Calu3 (cell line): ENCODE measurements around the gene CCR7. TPM values are rescaled to one million over a fixed set of nuclear protein-coding genes. Genes with fewer than 3 reads are reported as not detected.

Experiments used
- BruUV-seq: library from RNA; stranded (reverse); fragments of 400-500 nt; replicated peaks from 2 replicates; lab custom pipeline; 2021; lab: Mats Ljungman, UMichigan
- CTCF ChIA-PET: fragments of 300-600 bp; sonication (Branson Sonifier 250); formaldehyde crosslinking; loops from one replicate; lab custom pipeline; 2022; ENCODE audit warnings: antibody characterized with exemption; lab: Charles Lee
- DNase-seq: peaks from one replicate; pipeline ENCODE4 v3.0.0; 2022
- H3K27ac Mint-ChIP-seq: one replicate; pipeline ENCODE4 v1.8.0; 2022; ENCODE audit warnings: mixed read lengths; ENCODE audit not compliant: unreplicated experiment
- H3K27me3 Mint-ChIP-seq: one replicate; pipeline ENCODE4 v1.8.0; 2022; ENCODE audit warnings: mixed read lengths; ENCODE audit not compliant: unreplicated experiment
- H3K36me3 Mint-ChIP-seq: one replicate; pipeline ENCODE4 v1.8.0; 2022; ENCODE audit warnings: mild to moderate bottlenecking, moderate library complexity, mixed read lengths; ENCODE audit not compliant: insufficient read depth, unreplicated experiment
- H3K4me1 Mint-ChIP-seq: one replicate; pipeline ENCODE4 v1.8.0; 2022; ENCODE audit warnings: mild to moderate bottlenecking, low read depth, mixed read lengths; ENCODE audit not compliant: unreplicated experiment
- H3K4me3 Mint-ChIP-seq: one replicate; pipeline ENCODE4 v1.8.0; 2022; ENCODE audit warnings: mild to moderate bottlenecking, low read depth, moderate library complexity, mixed read lengths; ENCODE audit not compliant: unreplicated experiment
- H3K9me3 Mint-ChIP-seq: one replicate; pipeline ENCODE4 v1.8.0; 2022; ENCODE audit warnings: low read depth, mixed read lengths; ENCODE audit not compliant: unreplicated experiment
- intact Hi-C: fragments of 100-400 bp; cut with micrococcal nuclease; formaldehyde crosslinking; loops from one replicate; pipeline ENCODE4 v1.10.0; 2022; ENCODE audit not compliant: unreplicated experiment
- total RNA-seq: library from RNA; stranded (reverse); gene quantifications from 2 replicates; pipeline ENCODE4 v1.2.3, GENCODE V29; 2022
- TF ChIP-seq, protein P1 (sequence below): fragments of 200-600 bp; IDR thresholded peaks from one replicate; pipeline ENCODE4 v1.8.0; 2022; ENCODE audit warnings: antibody characterized with exemption; ENCODE audit not compliant: unreplicated experiment

The CCR7 gene
- total RNA-seq, 1 experiment from 2014 or later: not detected

- no TSS peak for BruUV-seq
- CTCF ChIA-PET: interaction anchor here (0.5 to 68.2 kb wide), 31 partner anchors 9 to 765 kb away, joined by 3 to 4142 read pairs (median 4); partner anchors contain the start of genes CCR7, GJD3, IGFBP4 and TNS4
- Mint-ChIP-seq H3K4me3 (no peak overlapping the region), H3K36me3 (no peaks in the 10 kb centered on the region), H3K9me3 (no peaks in the 10 kb centered on the region), H3K27ac (no peak overlapping the region), H3K4me1 (peaks cover 6% of the 10 kb centered on the region), H3K27me3 (peaks cover 79% of the 10 kb centered on the region)
- TF ChIP-seq, protein P1, sequence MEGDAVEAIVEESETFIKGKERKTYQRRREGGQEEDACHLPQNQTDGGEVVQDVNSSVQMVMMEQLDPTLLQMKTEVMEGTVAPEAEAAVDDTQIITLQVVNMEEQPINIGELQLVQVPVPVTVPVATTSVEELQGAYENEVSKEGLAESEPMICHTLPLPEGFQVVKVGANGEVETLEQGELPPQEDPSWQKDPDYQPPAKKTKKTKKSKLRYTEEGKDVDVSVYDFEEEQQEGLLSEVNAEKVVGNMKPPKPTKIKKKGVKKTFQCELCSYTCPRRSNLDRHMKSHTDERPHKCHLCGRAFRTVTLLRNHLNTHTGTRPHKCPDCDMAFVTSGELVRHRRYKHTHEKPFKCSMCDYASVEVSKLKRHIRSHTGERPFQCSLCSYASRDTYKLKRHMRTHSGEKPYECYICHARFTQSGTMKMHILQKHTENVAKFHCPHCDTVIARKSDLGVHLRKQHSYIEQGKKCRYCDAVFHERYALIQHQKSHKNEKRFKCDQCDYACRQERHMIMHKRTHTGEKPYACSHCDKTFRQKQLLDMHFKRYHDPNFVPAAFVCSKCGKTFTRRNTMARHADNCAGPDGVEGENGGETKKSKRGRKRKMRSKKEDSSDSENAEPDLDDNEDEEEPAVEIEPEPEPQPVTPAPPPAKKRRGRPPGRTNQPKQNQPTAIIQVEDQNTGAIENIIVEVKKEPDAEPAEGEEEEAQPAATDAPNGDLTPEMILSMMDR: no peak
- no peak for DNase-seq
- intact Hi-C loops: no loop called here
These were observed 25.4 kb downstream of the CCR7 start for GRCh38 chr17:40539711-40540411.

DNA sequence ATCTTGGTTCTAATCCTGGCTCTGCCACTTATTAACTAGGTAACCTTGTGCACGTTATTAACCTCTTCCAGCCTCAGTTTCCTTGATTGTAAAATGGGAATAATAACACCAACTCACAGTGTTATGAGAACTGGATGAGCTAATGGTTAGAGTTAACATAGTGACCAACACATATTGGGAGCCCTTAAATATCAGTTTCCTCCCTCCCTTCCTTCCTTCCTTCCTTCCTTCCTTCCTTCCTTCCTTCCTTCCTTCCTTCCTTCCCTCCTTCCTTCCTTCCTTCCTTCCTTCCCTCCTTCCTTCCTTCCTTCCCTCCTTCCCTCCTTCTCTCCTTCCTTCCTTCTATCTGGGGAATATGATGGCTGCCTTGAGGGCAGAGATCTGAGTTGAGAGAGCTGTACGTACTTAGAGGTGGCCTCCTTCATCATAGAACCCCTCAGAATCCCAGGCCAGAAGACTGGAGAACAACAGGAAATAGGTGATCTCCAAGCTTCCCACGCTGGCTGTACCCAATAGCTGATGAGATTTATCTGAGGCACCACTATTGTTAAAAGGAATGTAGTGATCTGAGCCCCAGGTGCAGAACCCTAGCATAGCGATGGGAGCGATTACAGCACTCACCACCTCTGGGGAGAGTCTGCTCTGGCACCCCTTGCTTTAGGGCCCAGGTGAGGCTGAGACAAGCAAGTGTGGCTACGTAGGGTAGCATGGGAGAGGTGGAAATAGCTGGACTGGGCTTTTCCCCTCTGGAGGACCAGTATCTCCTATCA is 26.2 kb downstream of the CCR7 start:
- Mint-ChIP-seq H3K9me3 (no peaks in the 10 kb centered on the region), H3K36me3 (no peaks in the 10 kb centered on the region), H3K4me3 (no peak overlapping the region), H3K27me3 (peaks cover 87% of the 10 kb centered on the region), H3K27ac (no peak overlapping the region), H3K4me1 (peaks cover 6% of the 10 kb centered on the region)
- TF ChIP-seq, protein P1: no peak
- CTCF ChIA-PET: interaction anchor here (0.6 to 68.2 kb wide), 36 partner anchors 9 to 915 kb away, joined by 3 to 4142 read pairs (median 4); partner anchors contain the start of genes CCR7, GJD3, GSDMB and IGFBP4
- intact Hi-C loops: no loop called here
- no TSS peak for BruUV-seq
- DNase-seq: no peak

- H3K4me3 Mint-ChIP-seq: no peak overlapping the region
- H3K9me3 Mint-ChIP-seq: no peaks in the 10 kb centered on the region
- H3K27ac Mint-ChIP-seq: no peak overlapping the region
- TF ChIP-seq, protein P1: no peak
- peaks cover 13% of the 10 kb centered on the region for H3K4me1 Mint-ChIP-seq
- H3K36me3 Mint-ChIP-seq: peaks cover 3% of the 10 kb centered on the region
- CTCF ChIA-PET: interaction anchor here (0.6 to 68.2 kb wide), 30 partner anchors 9 to 697 kb away, joined by 3 to 4142 read pairs (median 4); partner anchors contain the start of genes CCR7, GJD3, IGFBP4 and PSMD3
- intact Hi-C loops: no loop called here
- peaks cover 95% of the 10 kb centered on the region for H3K27me3 Mint-ChIP-seq
- DNase-seq: no peak
- BruUV-seq: no TSS peak
These were observed 27.0 kb downstream of the CCR7 start for GRCh38 chr17:40538019-40538935.
